Heart left ventricle (tissue), 16 donors: ENCODE data around the gene UVRAG. TPM values are rescaled to one million over a fixed set of nuclear protein-coding genes. Genes with fewer than 3 reads are reported as not detected.

Experiments
- ATAC-seq, 4 donors: fragments of 200-7000 bp; cut with Tn5 transposase; one replicate each; pipeline ENCODE4 v1.9.1; 2020 to 2022; ENCODE audit warnings: moderate library complexity in 4 of 4, mild to moderate bottlenecking in 3 of 4, moderate number of reproducible peaks in 1 of 4
- DNase-seq, 5 donors: peaks; one replicate each; pipeline ENCODE4 v3.0.0-alpha.2; 2020
- H3K27ac ChIP-seq, 12 donors: fragments of 200-600 bp; sonication (generic) in 4 of 12; one replicate each; pipeline versions ENCODE4 v1.5.0 to v1.8.0; 2016 to 2022; ENCODE audit warnings: mild to moderate bottlenecking in 2 of 12
- H3K27me3 ChIP-seq, 9 donors: fragments of 200-600 bp; sonication (generic) in 2 of 9; one replicate each; pipeline versions ENCODE4 v1.5.1 to v1.8.0; 2016 to 2022; ENCODE audit warnings: mild to moderate bottlenecking in 3 of 9
- H3K36me3 ChIP-seq, 9 donors: fragments of 200-600 bp; sonication (generic) in 2 of 9; one replicate each; pipeline versions ENCODE4 v1.5.0 to v1.8.0; 2018 to 2022; ENCODE audit warnings: mild to moderate bottlenecking in 2 of 9
- H3K4me1 ChIP-seq, 12 donors: fragments of 200-600 bp; sonication (generic) in 4 of 12; one replicate each; pipeline versions ENCODE4 v1.5.0 to v1.8.0; 2016 to 2022; ENCODE audit warnings: mild to moderate bottlenecking in 3 of 12
- H3K4me3 ChIP-seq, 12 donors: fragments of 200-600 bp; sonication (generic) in 4 of 12; one replicate each; pipeline versions ENCODE4 v1.5.0 to v1.8.0; 2017 to 2022; ENCODE audit warnings: mild to moderate bottlenecking in 9 of 12, moderate library complexity in 4 of 12
- H3K9me3 ChIP-seq, 12 donors: fragments of 200-600 bp; sonication (generic) in 4 of 12; one replicate each; pipeline versions ENCODE4 v1.5.0 to v1.8.0; 2016 to 2022; ENCODE audit warnings: mild to moderate bottlenecking in 1 of 12
- CTCF ChIP-seq, 12 donors: fragments of 200-600 bp; sonication (generic) in 4 of 12; IDR thresholded peaks; one replicate each; pipeline versions ENCODE4 v1.5.0 to v1.8.0; 2018 to 2022; ENCODE audit warnings: antibody characterized with exemption in 12 of 12, mild to moderate bottlenecking in 5 of 12
- POLR2A ChIP-seq, 2 donors: fragments of 450-650 bp; IDR thresholded peaks; one replicate each; pipeline ENCODE4 v1.6.1; 2017; ENCODE audit warnings: antibody characterized with exemption in 2 of 2, mild to moderate bottlenecking in 2 of 2, moderate library complexity in 2 of 2
- WGBS, 4 donors: extraction: QIAGEN DNeasy Blood & Tissue Kit in 2 of 4; methylation state at CpG; one replicate each; pipeline versions ENCODE4 v1.1.5 to v1.1.7; 2013 to 2018; 5-methylcytosine and 5-hydroxymethylcytosine counted together
- intact Hi-C, 10 donors: fragments of 100-400 bp; cut with DNase I; formaldehyde crosslinking; loops; one replicate each; pipeline versions ENCODE4 v1.11.1 to v1.14.2; 2022
- polyA plus RNA-seq, 2 donors: library from polyadenylated mRNA; stranded (reverse); fragments of 200-250 nt; gene quantifications; one replicate each; pipeline ENCODE4 v1.2.3, GENCODE V29; 2013
- total RNA-seq, 9 donors: library from RNA; depleted of rRNA in 2 of 9; stranded (reverse); fragments of >200 nt in 2 of 9; fragmentation: NEBNext Ultra II Directional in 3 of 9; extraction: Animal tissue kit (Norgen Biotek cat#: 25700) in 3 of 9; gene quantifications; one replicate each; pipeline versions ENCODE4 v1.1.0 to v1.2.4, GENCODE V29; 2016 to 2023
- donor health status: ischemic (EF 13 %, LVEDD 7.1; RV severe dilation, severe dysfunction).
- donor health status: healthy with polysubstance abuse.
- donor health status: DM: no; HTN: yes; CAD: no.
- donor health status: DM: no; HTN: no; CAD: no.
- donor health status: ischemic (EF 25% LVEDD 6.9; RV normal size, moderate dysfunction).
- donor health status: ischemic (EF 25% LVEDD 5.7; RV mildly dilated, moderate dysfunction).
- donor health status: healthy.
- donor health status: DM: yes; HTN: yes; CAD: no.
- donor health status: ischemic (EF 35%, LVEDD 5.7; RV mildly dilated, moderate dysfunction).
- donor health status: nonischemic (EF 11% LVEDD 7.7; RV severe dilation, severe dysfunction).
- donor health status: DM: yes; HTN: yes; CAD: no.
- donor health status: PGD.
- donor health status: ischemic (EF 29% LVEDD 5.4; RV normal size, mild dysfunction).
- donor health status: nonischemic (EF 23%, LVEDD 6.1; RV moderate dilation, normal function).

UVRAG gene
- total and polyA plus RNA-seq, 11 donors: 4.5 to 22.6 (median 15.0) TPM

- intact Hi-C loops: loop anchor here in 1 of 10 donors (10.0 kb wide), 1 partner anchor 416 kb away; no protein-coding TSS in a partner anchor
- Histone ChIP-seq H3K4me3 (no peak overlapping the region), H3K36me3 (peaks cover 0 to 35% (median 18%) of the 10 kb centered on the region in 9 donors), H3K27ac (no peak overlapping the region), H3K9me3 (no peaks in the 10 kb centered on the region), H3K4me1 (peaks cover 0 to 20% (median 5%) of the 10 kb centered on the region in 12 donors), H3K27me3 (no peaks in the 10 kb centered on the region)
- ATAC-seq (peak; percentile 78 to 84 (median 81)), DNase-seq (peak in 2 of 5 donors; percentile 62)
- WGBS, 4 donors: 85 to 92% (median 87%) methylated on average over 22 of the region's 22 CpGs
- TF ChIP-seq CTCF (IDR thresholded peaks at IDR 0.05) (no peak), POLR2A (IDR thresholded peaks at IDR 0.05) (no peak)
These were observed 326.0 kb downstream of the UVRAG start for GRCh38 chr11:76140912-76141574.

- Histone ChIP-seq H3K4me3 (no peak overlapping the region), H3K27me3 (no peaks in the 10 kb centered on the region), H3K27ac (no peak overlapping the region), H3K9me3 (no peaks in the 10 kb centered on the region), H3K36me3 (peaks cover 0 to 35% (median 18%) of the 10 kb centered on the region in 9 donors), H3K4me1 (peaks cover 0 to 26% (median 5%) of the 10 kb centered on the region in 12 donors)
- ATAC-seq: no peak
- intact Hi-C loops: loop anchor here in 1 of 10 donors (10.0 kb wide), 1 partner anchor 417 kb away; no protein-coding TSS in a partner anchor
- no peak for TF ChIP-seq CTCF (IDR thresholded peaks at IDR 0.05)
- TF ChIP-seq POLR2A (IDR thresholded peaks at IDR 0.05): no peak
- WGBS, 4 donors: 91 to 96% (median 95%) methylated on average over 12 of the region's 12 CpGs
- no peak for DNase-seq
These were observed 327.0 kb downstream of the UVRAG start for GRCh38 chr11:76141901-76142588.

DNA sequence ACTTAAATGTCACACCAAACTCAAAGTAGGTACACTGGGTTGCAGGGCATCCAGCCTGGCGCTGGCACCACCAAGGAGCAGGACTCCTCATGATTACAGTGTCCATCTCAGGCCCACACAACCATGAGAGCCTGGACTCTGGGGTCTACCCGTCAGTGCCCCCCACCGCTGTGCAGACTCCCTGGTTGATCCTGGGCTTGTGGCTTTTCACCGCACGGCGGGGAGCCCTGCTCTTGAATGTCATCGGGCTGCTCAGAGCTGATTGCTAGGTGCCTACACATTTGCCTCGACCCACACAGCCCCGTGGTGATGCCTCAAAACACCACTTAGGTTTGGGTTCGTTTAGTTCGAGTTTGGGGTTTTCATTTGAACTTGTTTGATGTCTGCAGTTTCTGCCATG is 328.3 kb downstream of the UVRAG start:
- ATAC-seq (no peak), DNase-seq (no peak)
- H3K27me3 ChIP-seq: no peaks in the 10 kb centered on the region
- peaks cover 0 to 27% (median 5%) of the 10 kb centered on the region in 12 donors for H3K4me1 ChIP-seq
- no peak overlapping the region for H3K4me3 ChIP-seq
- 87 to 95% (median 94%) methylated on average over 11 of the region's 11 CpGs for WGBS, 4 donors
- H3K9me3 ChIP-seq: no peaks in the 10 kb centered on the region
- TF ChIP-seq CTCF (IDR thresholded peaks at IDR 0.05) (no peak), POLR2A (IDR thresholded peaks at IDR 0.05) (no peak)
- peaks cover 0 to 32% (median 18%) of the 10 kb centered on the region in 9 donors for H3K36me3 ChIP-seq
- intact Hi-C loops: loop anchor here in 1 of 10 donors (10.0 kb wide), 1 partner anchor 418 kb away; no protein-coding TSS in a partner anchor
- H3K27ac ChIP-seq: no peak overlapping the region

DNA sequence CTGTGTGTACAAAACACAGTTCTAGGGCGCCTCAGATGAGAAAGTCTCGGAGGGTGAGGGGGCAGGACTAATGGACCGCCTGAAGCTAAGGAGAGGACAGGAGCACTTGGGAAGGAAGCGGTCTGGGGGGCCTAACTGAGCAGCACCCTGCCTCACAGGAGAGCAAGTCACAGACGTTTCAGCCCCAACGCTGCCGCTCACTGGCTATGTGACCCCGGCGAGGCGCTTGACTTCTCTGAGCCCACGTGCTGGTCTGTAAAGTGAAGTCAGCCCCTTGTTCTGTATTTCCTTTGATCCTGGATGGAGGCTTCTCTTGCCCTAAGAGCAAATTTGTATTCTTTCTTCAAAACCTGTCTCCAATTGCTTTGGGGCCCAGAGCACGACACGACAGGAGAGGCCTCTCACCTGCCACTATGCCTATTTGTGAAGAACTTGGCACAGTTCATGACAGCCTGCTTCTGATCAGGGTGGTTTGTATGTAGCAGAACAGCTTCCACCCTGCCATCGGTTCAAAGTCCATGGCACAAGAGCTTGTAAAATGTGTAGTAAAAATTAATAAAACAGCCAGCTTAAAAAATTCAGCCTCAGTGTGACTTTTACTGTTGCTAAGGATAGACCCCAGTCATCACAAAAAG is 332.2 kb downstream of the UVRAG start:
- TF ChIP-seq CTCF (IDR thresholded peaks at IDR 0.05) (no peak), POLR2A (IDR thresholded peaks at IDR 0.05) (no peak)
- no peak overlapping the region for H3K4me3 ChIP-seq
- H3K36me3 ChIP-seq: peaks cover 0 to 15% (median 8%) of the 10 kb centered on the region in 9 donors
- intact Hi-C loops: loop anchor here in 1 of 10 donors (10.0 kb wide), 1 partner anchor 422 kb away; no protein-coding TSS in a partner anchor
- WGBS, 4 donors: 88 to 93% (median 91%) methylated on average over 14 of the region's 14 CpGs
- no peak for ATAC-seq
- H3K27me3 ChIP-seq: no peaks in the 10 kb centered on the region
- no peak for DNase-seq
- no peak overlapping the region for H3K27ac ChIP-seq
- no peaks in the 10 kb centered on the region for H3K9me3 ChIP-seq
- peaks cover 0 to 11% (median 5%) of the 10 kb centered on the region in 12 donors for H3K4me1 ChIP-seq
